Hepatocyte (in vitro differentiated cells): Measurements from ENCODE around the gene TRAF7. TPM values are rescaled to one million over a fixed set of nuclear protein-coding genes. Genes with fewer than 3 reads are reported as not detected.

Source experiments
- DNase-seq: peaks from one replicate; pipeline ENCODE4 v3.0.0-alpha.2; 2016; ENCODE audit warnings: low spot score
- H2AFZ ChIP-seq: fragments of 200-600 bp; sonication (generic); 2 replicates; pipeline ENCODE4 v1.6.0; 2016; ENCODE audit warnings: antibody characterized with exemption, mild to moderate bottlenecking
- H3K27ac ChIP-seq: fragments of 200-600 bp; sonication (generic); 2 replicates; pipeline ENCODE4 v1.5.1; 2016; ENCODE audit warnings: mild to moderate bottlenecking
- H3K27me3 ChIP-seq: fragments of 200-600 bp; sonication (generic); 2 replicates; pipeline ENCODE4 v1.6.1; 2016
- H3K36me3 ChIP-seq: fragments of 200-600 bp; sonication (generic); replicated peaks from 2 replicates; pipeline ENCODE4 v1.5.1; 2016; ENCODE audit warnings: low read depth; ENCODE audit not compliant: insufficient read depth
- H3K4me1 ChIP-seq: fragments of 200-600 bp; sonication (generic); 2 replicates; pipeline ENCODE4 v1.5.1; 2016; ENCODE audit warnings: mild to moderate bottlenecking, moderate library complexity; ENCODE audit not compliant: insufficient read depth
- H3K4me2 ChIP-seq: fragments of 200-600 bp; sonication (generic); 2 replicates; pipeline ENCODE4 v1.6.0; 2016
- H3K4me3 ChIP-seq: fragments of 200-600 bp; sonication (generic); 2 replicates; pipeline ENCODE4 v1.5.1; 2016; ENCODE audit warnings: mild to moderate bottlenecking
- H3K79me2 ChIP-seq: fragments of 200-600 bp; sonication (generic); 2 replicates; pipeline ENCODE4 v1.6.0; 2017; ENCODE audit warnings: mild to moderate bottlenecking
- H3K9me2 ChIP-seq: fragments of 200-600 bp; sonication (generic); replicated peaks from 2 replicates; pipeline ENCODE4 v1.6.0; 2017; ENCODE audit warnings: mild to moderate bottlenecking; ENCODE audit not compliant: insufficient read depth
- H3K9me3 ChIP-seq: fragments of 200-600 bp; sonication (generic); 2 replicates; pipeline ENCODE4 v1.5.1; 2016; ENCODE audit warnings: low read depth, mild to moderate bottlenecking
- H4K20me1 ChIP-seq: fragments of 200-600 bp; sonication (generic); 2 replicates; pipeline ENCODE4 v1.6.0; 2016; ENCODE audit warnings: mild to moderate bottlenecking; ENCODE audit not compliant: insufficient read depth, poor library complexity, severe bottlenecking
- EZH2 ChIP-seq: fragments of 200-600 bp; sonication (generic); IDR thresholded peaks from 2 replicates; pipeline ENCODE4 v1.6.1; 2016; ENCODE audit warnings: antibody characterized with exemption, mild to moderate bottlenecking, borderline replicate concordance
- EZH2phosphoT487 ChIP-seq: fragments of 200-600 bp; sonication (generic); IDR thresholded peaks from one replicate; pipeline ENCODE4 v1.6.1; 2018; ENCODE audit warnings: antibody characterized with exemption, mild to moderate bottlenecking, low read depth, moderate library complexity; ENCODE audit not compliant: unreplicated experiment, severe bottlenecking
- WGBS: methylation state at CpG from one replicate; pipeline ENCODE4 v1.1.6; 2016; ENCODE audit warnings: low lambda C conversion rate; ENCODE audit errors: missing lambda C conversion rate; 5-methylcytosine and 5-hydroxymethylcytosine counted together
- polyA plus RNA-seq: library from polyadenylated mRNA; unstranded; fragments of >200 nt; fragmentation: Nextera tagmentation; extraction: Ambion mirVana; gene quantifications from 2 replicates; pipeline ENCODE4 v1.2.1, GENCODE V29; 2016
- total RNA-seq: library from RNA; depleted of rRNA; stranded (reverse); fragments of >200 nt; gene quantifications from 2 replicates; pipeline ENCODE4 v1.2.3, GENCODE V29; 2014
- TF ChIP-seq, protein P1 (sequence below): fragments of 200-600 bp; sonication (generic); IDR thresholded peaks from 2 replicates; pipeline ENCODE4 v1.5.1; 2016; ENCODE audit warnings: antibody characterized with exemption, mild to moderate bottlenecking; ENCODE audit not compliant: poor library complexity

Gene TRAF7
- total and polyA plus RNA-seq, 2 experiments from 2014 or later, result 37.4 to 55.1 TPM

DNA sequence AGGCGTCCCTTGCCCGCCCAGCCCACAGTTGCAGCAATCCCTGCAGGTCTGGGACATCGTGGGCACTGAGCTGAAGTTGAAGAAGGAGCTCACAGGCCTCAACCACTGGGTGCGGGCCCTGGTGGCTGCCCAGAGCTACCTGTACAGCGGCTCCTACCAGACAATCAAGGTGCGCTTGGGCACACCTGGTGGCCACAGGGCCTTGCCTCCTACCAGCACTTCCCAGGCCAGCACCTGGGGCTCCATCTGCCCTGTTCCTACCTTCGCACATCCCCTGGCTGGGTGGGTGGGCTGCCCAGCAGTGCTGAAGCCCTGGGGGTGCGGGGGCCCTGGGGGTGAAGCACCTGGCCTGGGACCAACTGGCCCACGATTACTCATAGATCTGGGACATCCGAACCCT is 19.9 kb downstream of the TRAF7 start:
- no peaks in the 10 kb centered on the region for H4K20me1 ChIP-seq
- no peak for DNase-seq
- no peak overlapping the region for H3K4me3 ChIP-seq
- H3K79me2 ChIP-seq, result no peaks in the 10 kb centered on the region
- H3K36me3 ChIP-seq, result no peaks in the 10 kb centered on the region
- WGBS, result 96% methylated on average over 8 of the region's 10 CpGs
- H3K9me3 ChIP-seq, result no peaks in the 10 kb centered on the region
- no peaks in the 10 kb centered on the region for H3K27me3 ChIP-seq
- H3K27ac ChIP-seq, result no peak overlapping the region
- no peaks in the 10 kb centered on the region for H3K4me1 ChIP-seq
- H3K4me2 ChIP-seq, result no peak overlapping the region
- H2AFZ ChIP-seq, result no peak overlapping the region
- no peaks in the 10 kb centered on the region for H3K9me2 ChIP-seq
- TF ChIP-seq, protein P1, sequence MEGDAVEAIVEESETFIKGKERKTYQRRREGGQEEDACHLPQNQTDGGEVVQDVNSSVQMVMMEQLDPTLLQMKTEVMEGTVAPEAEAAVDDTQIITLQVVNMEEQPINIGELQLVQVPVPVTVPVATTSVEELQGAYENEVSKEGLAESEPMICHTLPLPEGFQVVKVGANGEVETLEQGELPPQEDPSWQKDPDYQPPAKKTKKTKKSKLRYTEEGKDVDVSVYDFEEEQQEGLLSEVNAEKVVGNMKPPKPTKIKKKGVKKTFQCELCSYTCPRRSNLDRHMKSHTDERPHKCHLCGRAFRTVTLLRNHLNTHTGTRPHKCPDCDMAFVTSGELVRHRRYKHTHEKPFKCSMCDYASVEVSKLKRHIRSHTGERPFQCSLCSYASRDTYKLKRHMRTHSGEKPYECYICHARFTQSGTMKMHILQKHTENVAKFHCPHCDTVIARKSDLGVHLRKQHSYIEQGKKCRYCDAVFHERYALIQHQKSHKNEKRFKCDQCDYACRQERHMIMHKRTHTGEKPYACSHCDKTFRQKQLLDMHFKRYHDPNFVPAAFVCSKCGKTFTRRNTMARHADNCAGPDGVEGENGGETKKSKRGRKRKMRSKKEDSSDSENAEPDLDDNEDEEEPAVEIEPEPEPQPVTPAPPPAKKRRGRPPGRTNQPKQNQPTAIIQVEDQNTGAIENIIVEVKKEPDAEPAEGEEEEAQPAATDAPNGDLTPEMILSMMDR, result no peak
- TF ChIP-seq EZH2phosphoT487, result no peak
- TF ChIP-seq EZH2, result no peak

DNA sequence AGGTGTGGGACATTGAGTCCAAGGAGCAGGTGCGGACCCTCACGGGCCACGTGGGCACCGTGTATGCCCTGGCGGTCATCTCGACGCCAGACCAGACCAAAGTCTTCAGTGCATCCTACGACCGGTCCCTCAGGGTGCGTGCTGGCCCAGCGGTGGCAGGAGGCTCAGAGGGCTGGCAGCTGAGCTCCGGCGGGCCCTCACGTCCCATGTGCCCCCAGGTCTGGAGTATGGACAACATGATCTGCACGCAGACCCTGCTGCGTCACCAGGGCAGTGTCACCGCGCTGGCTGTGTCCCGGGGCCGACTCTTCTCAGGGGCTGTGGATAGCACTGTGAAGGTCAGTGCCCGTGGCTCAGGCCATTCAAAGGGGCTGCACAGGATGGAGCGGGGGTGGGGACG is 20.5 kb downstream of the TRAF7 start:
- no peaks in the 10 kb centered on the region for H3K9me2 ChIP-seq
- H3K27ac ChIP-seq, result no peak overlapping the region
- no peaks in the 10 kb centered on the region for H4K20me1 ChIP-seq
- H2AFZ ChIP-seq, result no peak overlapping the region
- no peaks in the 10 kb centered on the region for H3K9me3 ChIP-seq
- H3K4me1 ChIP-seq, result no peaks in the 10 kb centered on the region
- H3K36me3 ChIP-seq, result no peaks in the 10 kb centered on the region
- DNase-seq, result no peak
- no peaks in the 10 kb centered on the region for H3K79me2 ChIP-seq
- no peak for TF ChIP-seq EZH2
- TF ChIP-seq, protein P1, result no peak
- H3K4me3 ChIP-seq, result no peak overlapping the region
- WGBS, result 97% methylated on average over 23 of the region's 23 CpGs
- H3K4me2 ChIP-seq, result no peak overlapping the region
- H3K27me3 ChIP-seq, result no peaks in the 10 kb centered on the region

DNA sequence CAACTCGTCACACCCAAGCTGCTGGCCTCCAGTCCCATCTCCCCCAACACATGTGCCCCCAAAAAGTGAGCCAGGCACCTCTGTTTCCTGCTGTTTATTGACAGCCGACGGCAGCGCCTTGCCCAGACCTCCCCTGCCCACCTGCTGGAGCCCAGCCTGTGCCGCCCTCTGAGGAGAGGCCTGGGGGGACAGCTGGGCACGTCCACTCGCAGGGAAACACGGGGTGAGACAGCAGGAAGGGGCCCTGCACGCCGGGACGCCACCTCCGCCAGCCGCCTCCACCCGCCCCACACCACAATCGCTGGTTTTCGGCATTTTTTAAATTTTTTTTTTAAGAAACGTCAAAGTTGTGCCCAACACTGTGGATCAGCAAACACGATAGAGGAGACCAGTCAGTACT is 21.5 kb downstream of the TRAF7 start:
- DNase-seq, result no peak
- Histone ChIP-seq H2AFZ (no peak overlapping the region), H3K79me2 (no peaks in the 10 kb centered on the region), H3K9me3 (no peaks in the 10 kb centered on the region), H3K4me3 (no peak overlapping the region), H3K27ac (no peak overlapping the region), H3K36me3 (no peaks in the 10 kb centered on the region), H3K4me2 (no peak overlapping the region), H3K9me2 (no peaks in the 10 kb centered on the region), H4K20me1 (no peaks in the 10 kb centered on the region), H3K4me1 (no peaks in the 10 kb centered on the region), H3K27me3 (no peaks in the 10 kb centered on the region)
- TF ChIP-seq, protein P1, result no peak
- no peak for TF ChIP-seq EZH2phosphoT487
- WGBS, result 91% methylated on average over 18 of the region's 18 CpGs

DNA sequence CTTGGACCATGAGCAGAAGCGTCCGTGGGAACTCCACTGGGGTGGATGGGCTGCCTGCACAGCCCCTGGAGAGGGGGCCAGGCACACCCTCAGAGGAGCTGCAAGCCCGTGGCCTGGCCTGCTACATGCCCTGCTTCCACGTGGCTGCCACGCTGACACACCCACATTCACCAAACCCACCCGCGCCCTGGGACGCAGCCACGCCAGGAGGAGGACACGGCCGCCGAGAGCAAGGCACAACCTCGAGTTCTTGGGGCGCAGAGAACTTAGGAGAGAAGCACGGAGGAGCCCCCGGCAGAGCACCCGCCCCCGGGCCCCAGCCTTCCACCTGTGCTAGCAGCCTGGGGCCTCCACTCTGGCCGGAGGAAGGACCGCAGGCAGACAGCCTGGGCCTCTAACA is 22.0 kb downstream of the TRAF7 start:
- Histone ChIP-seq H3K79me2 (no peaks in the 10 kb centered on the region), H3K36me3 (no peaks in the 10 kb centered on the region), H4K20me1 (no peaks in the 10 kb centered on the region), H3K27ac (no peak overlapping the region), H2AFZ (no peak overlapping the region), H3K4me1 (no peaks in the 10 kb centered on the region), H3K4me3 (no peak overlapping the region), H3K4me2 (no peak overlapping the region), H3K27me3 (no peaks in the 10 kb centered on the region), H3K9me3 (no peaks in the 10 kb centered on the region), H3K9me2 (no peaks in the 10 kb centered on the region)
- 97% methylated on average over 18 of the region's 20 CpGs for WGBS
- no peak for DNase-seq
- TF ChIP-seq EZH2phosphoT487, result no peak
- TF ChIP-seq EZH2, result no peak
- TF ChIP-seq, protein P1, result no peak
